Esophagus muscularis mucosa (tissue), 4 donors: ENCODE data around the gene NCKIPSD.

Experiments
- CTCF ChIP-seq, 3 experiments: fragments of 200-600 bp in 2 of 3; fragments of 450-650 bp in 1 of 3; sonication (generic) in 2 of 3; IDR thresholded peaks; one replicate each; pipeline ENCODE4 v1.5.1; 2017 to 2019; ENCODE audit warnings: antibody characterized with exemption in 3 of 3, mild to moderate bottlenecking in 2 of 3, moderate library complexity in 1 of 3
- EP300 ChIP-seq: sonication (generic); formaldehyde crosslinking; IDR thresholded peaks from one replicate; pipeline ENCODE4 v1.6.1; 2017; ENCODE audit warnings: antibody characterized with exemption
- POLR2A ChIP-seq: fragments of 450-650 bp; IDR thresholded peaks from one replicate; pipeline ENCODE4 v1.6.1; 2017; ENCODE audit warnings: antibody characterized with exemption, moderate library complexity, mild to moderate bottlenecking, low read depth
- POLR2AphosphoS5 ChIP-seq, 2 donors: sonication (generic); formaldehyde crosslinking; IDR thresholded peaks; one replicate each; pipeline ENCODE4 v1.6.1; 2017; ENCODE audit warnings: antibody characterized with exemption in 2 of 2

- TF ChIP-seq POLR2A (no peak), CTCF (IDR thresholded peaks at IDR 0.05) (no peak), POLR2AphosphoS5 (IDR thresholded peaks at IDR 0.05) (no peak), EP300 (no peak)
Measured at GRCh38 chr3:48716508-48716981, 30.8 kb upstream of the NCKIPSD start.
